Measurements from ENCODE around the gene ASB3. TPM values are rescaled to one million over a fixed set of nuclear protein-coding genes. Genes with fewer than 3 reads are reported as not detected.

The ASB3 gene
- total and polyA plus RNA-seq, 2 donors (not counting 1 experiment from before 2014, with no cell fraction given): 15.9 to 30.7 TPM

DNA sequence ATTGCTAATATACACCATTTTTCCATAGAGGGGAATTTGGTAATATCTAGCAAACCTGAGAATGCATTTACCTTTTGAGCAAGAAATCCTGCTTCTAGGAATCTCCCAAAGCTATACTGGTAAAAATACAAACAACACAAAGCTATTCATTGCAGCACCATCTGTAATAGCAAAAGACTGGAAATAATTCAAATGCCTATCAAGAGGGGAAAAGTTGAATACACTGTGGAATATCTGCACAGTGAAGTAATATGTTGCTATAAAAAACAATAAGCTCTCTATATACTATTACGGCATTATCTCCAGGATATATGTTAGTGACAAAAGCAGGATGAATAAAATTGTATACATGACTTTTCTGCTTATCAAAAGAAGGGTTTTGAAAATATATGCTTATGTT lies 131.5 kb downstream of the ASB3 start:
- no peak overlapping the region for H3K27ac Mint-ChIP-seq
- CTCF ChIA-PET: no interaction called here
- Histone ChIP-seq H3K36me3 (replicated peaks in 1 of 2; ENCODE audit: control extremely low read depth in 1 of 2, control insufficient read depth in 1 of 2, extremely low read depth in 1 of 2, insufficient read depth in 2 of 2, low read length in 1 of 2) (no peaks in the 10 kb centered on the region), H3K4me1 (ENCODE audit: control insufficient read depth in 2 of 2, insufficient read depth in 2 of 2, low read length in 2 of 2) (no peaks in the 10 kb centered on the region), H3K4me3 (ENCODE audit: control extremely low read depth in 1 of 5, extremely low read depth in 1 of 5, insufficient read depth in 1 of 5, low read depth in 2 of 5, low read length in 4 of 5) (no peak overlapping the region), H3K4me2 (replicated peaks; ENCODE audit: low read depth, low read length, poor library complexity, severe bottlenecking) (no peak overlapping the region), H3K9ac (ENCODE audit: low read length) (no peak overlapping the region), H3K79me2 (ENCODE audit: control insufficient read depth, insufficient read depth, low read length) (no peaks in the 10 kb centered on the region), H2AFZ (ENCODE audit: insufficient read depth, low read depth, low read length, poor library complexity, severe bottlenecking) (no peak overlapping the region), H3K27ac (ENCODE audit: low read length in 2 of 2) (no peak overlapping the region), H4K20me1 (ENCODE audit: control insufficient read depth, insufficient read depth, low read length, poor library complexity, severe bottlenecking) (no peaks in the 10 kb centered on the region), H3K9me3 (ENCODE audit: control extremely low read depth in 1 of 3, control insufficient read depth in 2 of 3, insufficient read depth in 1 of 3, low read length in 2 of 3) (peaks cover 0 to 11% (median 0%) of the 10 kb centered on the region in 3 donors), H3K27me3 (replicated peaks in 1 of 4; ENCODE audit: control extremely low read depth in 1 of 4, control insufficient read depth in 3 of 4, insufficient read depth in 4 of 4, low read length in 3 of 4) (peaks cover 0 to 4% (median 1%) of the 10 kb centered on the region in 4 experiments)
- DNase-seq: no peak
- no peak for ATAC-seq (ENCODE audit: low read depth)
- WGBS (ENCODE audit: insufficient coverage): no CpG with 5 or more reads among the region's 1 CpG
- intact Hi-C loops (cut with micrococcal nuclease): no loop called here
- H3K9me3 Mint-ChIP-seq (ENCODE audit: insufficient read depth): no peaks in the 10 kb centered on the region
- H3K4me3 Mint-ChIP-seq: no peak overlapping the region
- no peaks in the 10 kb centered on the region for H3K27me3 Mint-ChIP-seq
- no peak for TF ChIP-seq EZH2 (IDR thresholded peaks at IDR 0.05; ENCODE audit: borderline replicate concordance, insufficient read depth, low read depth, low read length, poor library complexity, severe bottlenecking)
- TF ChIP-seq, protein P1, sequence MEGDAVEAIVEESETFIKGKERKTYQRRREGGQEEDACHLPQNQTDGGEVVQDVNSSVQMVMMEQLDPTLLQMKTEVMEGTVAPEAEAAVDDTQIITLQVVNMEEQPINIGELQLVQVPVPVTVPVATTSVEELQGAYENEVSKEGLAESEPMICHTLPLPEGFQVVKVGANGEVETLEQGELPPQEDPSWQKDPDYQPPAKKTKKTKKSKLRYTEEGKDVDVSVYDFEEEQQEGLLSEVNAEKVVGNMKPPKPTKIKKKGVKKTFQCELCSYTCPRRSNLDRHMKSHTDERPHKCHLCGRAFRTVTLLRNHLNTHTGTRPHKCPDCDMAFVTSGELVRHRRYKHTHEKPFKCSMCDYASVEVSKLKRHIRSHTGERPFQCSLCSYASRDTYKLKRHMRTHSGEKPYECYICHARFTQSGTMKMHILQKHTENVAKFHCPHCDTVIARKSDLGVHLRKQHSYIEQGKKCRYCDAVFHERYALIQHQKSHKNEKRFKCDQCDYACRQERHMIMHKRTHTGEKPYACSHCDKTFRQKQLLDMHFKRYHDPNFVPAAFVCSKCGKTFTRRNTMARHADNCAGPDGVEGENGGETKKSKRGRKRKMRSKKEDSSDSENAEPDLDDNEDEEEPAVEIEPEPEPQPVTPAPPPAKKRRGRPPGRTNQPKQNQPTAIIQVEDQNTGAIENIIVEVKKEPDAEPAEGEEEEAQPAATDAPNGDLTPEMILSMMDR (IDR thresholded peaks at IDR 0.05): no peak
- POLR2A ChIA-PET: no interaction called here
- no peaks in the 10 kb centered on the region for H3K4me1 Mint-ChIP-seq

GRCh38 chr2:53654396-53654795 lies 132.4 kb downstream of the ASB3 start:
- H3K27ac ChIP-seq (ENCODE audit: low read length in 2 of 2): no peak overlapping the region
- intact Hi-C loops (cut with micrococcal nuclease): no loop called here
- no peaks in the 10 kb centered on the region for H4K20me1 ChIP-seq (ENCODE audit: control insufficient read depth, insufficient read depth, low read length, poor library complexity, severe bottlenecking)
- no peaks in the 10 kb centered on the region for H3K36me3 ChIP-seq (replicated peaks in 1 of 2; ENCODE audit: control extremely low read depth in 1 of 2, control insufficient read depth in 1 of 2, extremely low read depth in 1 of 2, insufficient read depth in 2 of 2, low read length in 1 of 2)
- H3K9me3 Mint-ChIP-seq (ENCODE audit: insufficient read depth): no peaks in the 10 kb centered on the region
- H3K27ac Mint-ChIP-seq: no peak overlapping the region
- TF ChIP-seq EZH2 (IDR thresholded peaks at IDR 0.05; ENCODE audit: borderline replicate concordance, insufficient read depth, low read depth, low read length, poor library complexity, severe bottlenecking): no peak
- TF ChIP-seq, protein P1 (IDR thresholded peaks at IDR 0.05): no peak
- H3K9ac ChIP-seq (ENCODE audit: low read length): no peak overlapping the region
- CTCF ChIA-PET: no interaction called here
- H3K4me2 ChIP-seq (replicated peaks; ENCODE audit: low read depth, low read length, poor library complexity, severe bottlenecking): no peak overlapping the region
- H3K79me2 ChIP-seq (ENCODE audit: control insufficient read depth, insufficient read depth, low read length): no peaks in the 10 kb centered on the region
- H3K27me3 ChIP-seq (replicated peaks in 1 of 4; ENCODE audit: control extremely low read depth in 1 of 4, control insufficient read depth in 3 of 4, insufficient read depth in 4 of 4, low read length in 3 of 4): peaks cover 0 to 4% (median 2%) of the 10 kb centered on the region in 4 experiments
- H3K4me3 Mint-ChIP-seq: no peak overlapping the region
- H3K4me3 ChIP-seq (ENCODE audit: control extremely low read depth in 1 of 5, extremely low read depth in 1 of 5, insufficient read depth in 1 of 5, low read depth in 2 of 5, low read length in 4 of 5): no peak overlapping the region
- H3K9me3 ChIP-seq (ENCODE audit: control extremely low read depth in 1 of 3, control insufficient read depth in 2 of 3, insufficient read depth in 1 of 3, low read length in 2 of 3): peaks cover 0 to 6% (median 0%) of the 10 kb centered on the region in 3 donors
- H3K4me1 ChIP-seq (ENCODE audit: control insufficient read depth in 2 of 2, insufficient read depth in 2 of 2, low read length in 2 of 2): no peaks in the 10 kb centered on the region
- no peak for DNase-seq
- H3K4me1 Mint-ChIP-seq: no peaks in the 10 kb centered on the region
- ATAC-seq (ENCODE audit: low read depth): no peak
- POLR2A ChIA-PET: no interaction called here
- H3K27me3 Mint-ChIP-seq: no peaks in the 10 kb centered on the region
- no peak overlapping the region for H2AFZ ChIP-seq (ENCODE audit: insufficient read depth, low read depth, low read length, poor library complexity, severe bottlenecking)

All from B cell (primary cell).